Middle frontal gyrus (tissue), 1 donor: ENCODE data around the gene CETP.
"Not testable (repeated sequence)": the region's sequence is repeated elsewhere in the genome, so short reads cannot be mapped to it uniquely, and the experiment has no call there.

Experiments used
- DNase-seq: peaks from one replicate; pipeline ENCODE4 v3.0.0-alpha.2; 2015; ENCODE audit warnings: low spot score; ENCODE audit errors: extremely low spot score

CETP gene

DNA sequence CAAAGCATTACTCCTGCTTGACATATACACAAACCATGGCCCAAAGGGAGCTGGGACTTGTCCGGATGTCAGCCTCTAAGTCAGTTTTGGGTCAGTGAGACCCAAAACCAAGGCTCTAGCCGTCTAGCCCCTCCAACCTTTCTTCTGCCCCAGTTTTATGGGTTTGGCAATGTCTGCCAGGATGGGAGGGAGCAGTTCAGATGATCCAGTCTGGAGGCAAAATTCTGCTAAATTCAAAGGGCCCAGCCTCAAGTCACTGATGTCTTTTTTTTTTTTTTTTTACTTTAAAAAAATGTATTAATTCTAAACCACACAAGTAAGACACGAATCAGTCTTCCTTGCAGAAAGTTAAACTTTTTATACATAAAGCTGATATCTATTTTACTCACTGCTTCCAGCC is 36.2 kb downstream of the CETP start:
- DNase-seq = no peak

DNA sequence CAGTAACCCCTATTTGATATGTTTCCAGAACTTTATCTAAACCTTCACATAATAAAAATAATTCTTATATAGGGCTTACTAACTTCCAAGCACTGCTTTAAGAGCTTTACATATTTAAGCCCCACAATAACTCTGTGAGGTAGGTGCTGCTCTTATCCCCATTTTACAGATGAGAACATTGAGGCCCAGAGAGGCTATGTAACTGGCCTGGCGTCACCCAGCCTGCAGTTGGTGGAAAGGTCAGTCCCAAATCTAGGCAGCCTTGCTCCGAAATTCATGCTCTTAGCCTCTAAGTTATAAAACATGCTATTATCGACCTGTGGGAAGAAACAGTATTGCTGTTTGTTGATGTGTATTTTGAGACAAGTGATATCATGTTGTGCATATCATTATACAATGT is 36.6 kb downstream of the CETP start:
- DNase-seq = no peak

DNA sequence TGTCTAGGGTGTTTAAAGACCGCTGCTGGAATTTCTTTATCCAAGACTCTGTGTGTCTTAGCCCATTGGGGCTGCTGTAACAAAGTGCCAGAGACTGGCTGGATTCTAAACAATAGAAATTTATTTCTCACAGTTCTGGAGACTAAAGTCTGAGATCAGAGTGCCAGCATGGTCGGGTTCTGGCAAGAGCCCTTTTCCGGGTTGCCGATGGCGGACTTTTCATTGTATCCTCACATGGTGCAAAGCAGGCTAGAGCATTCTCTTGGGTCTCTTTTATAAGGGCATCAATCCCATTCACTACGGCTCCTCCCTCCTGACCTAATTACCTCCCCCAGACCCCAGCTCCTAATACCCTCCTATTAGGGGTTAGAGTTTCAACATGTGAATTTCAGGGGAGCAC is 37.1 kb downstream of the CETP start:
- DNase-seq = no peak

DNA sequence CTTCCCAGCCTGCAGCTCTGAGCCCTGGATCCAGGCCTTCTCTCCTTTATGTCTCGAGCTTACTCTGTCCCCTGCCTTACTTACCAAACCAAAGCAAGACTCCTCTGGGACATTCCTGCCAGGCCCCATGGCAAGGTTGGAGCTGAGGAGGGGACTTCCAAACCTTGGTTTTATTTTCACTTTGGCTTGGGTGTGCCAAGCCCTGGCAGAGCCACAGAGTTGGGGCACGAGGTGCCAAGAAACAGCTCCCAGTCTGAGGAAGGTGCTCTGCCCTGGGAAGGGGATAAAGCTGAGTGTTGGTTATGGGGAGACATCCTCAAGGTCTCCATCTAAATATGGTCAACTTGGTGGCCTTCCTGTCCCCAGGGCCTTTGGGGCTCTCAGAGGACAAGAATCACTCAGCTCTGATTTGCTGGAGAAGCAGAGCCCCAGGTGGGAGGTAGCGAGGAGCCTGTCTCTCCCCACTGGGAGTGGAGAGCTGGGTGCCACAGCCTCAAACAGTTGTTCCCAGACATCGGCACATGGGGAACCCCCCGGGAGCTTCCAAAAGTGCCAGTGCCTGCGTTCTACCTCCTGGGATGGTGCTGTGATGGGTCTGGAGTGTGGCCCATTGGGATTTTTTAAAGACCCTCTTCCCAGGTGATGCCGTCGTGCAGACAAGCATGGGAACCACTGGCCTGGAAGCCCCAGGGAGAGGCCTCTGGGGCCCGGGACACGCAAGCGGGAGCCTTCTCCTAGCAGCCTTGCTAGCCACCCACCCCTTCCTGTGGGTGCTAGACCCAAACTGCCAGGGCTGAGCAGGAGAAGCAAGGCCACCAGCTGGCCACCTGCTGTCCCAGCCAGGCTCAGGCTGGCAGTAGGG is 37.9 kb downstream of the CETP start:
- DNase-seq = no peak

DNA sequence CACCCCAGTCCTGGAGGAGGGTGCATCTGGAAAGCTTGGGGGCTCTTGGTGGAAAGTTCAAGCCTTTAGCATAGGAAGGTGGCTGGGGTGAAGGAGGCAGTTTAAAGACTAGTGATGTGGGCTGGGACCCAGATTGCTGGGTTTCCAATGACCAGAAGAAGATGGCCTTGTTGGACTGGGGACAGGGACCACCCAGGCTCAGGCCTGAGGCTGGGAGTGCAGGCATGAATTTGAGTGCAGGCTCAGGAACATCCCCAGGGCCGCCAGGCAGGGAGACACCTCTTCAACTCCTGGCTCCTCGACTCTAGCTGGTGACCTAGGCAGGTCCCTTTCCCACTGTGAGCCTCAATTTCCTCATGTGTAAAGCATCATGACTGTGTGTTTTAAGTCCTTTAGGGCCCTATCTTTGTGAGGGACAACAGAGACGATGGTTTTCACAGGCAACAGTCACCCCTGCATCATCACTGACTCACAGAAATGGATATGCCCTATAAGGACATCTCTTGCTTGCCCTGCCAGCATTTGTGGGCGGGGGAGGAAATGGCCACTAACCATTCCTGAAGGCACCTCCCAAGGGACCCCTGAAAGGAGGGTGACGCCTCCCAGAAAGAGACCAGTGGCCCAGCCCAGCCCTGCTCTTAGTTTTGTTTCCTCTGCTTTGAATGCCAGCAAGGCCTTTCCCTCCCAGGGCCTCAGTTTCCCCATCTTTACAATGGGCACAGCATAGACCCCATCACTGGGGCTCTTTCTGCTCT is 38.7 kb downstream of the CETP start:
- DNase-seq = no peak

DNA sequence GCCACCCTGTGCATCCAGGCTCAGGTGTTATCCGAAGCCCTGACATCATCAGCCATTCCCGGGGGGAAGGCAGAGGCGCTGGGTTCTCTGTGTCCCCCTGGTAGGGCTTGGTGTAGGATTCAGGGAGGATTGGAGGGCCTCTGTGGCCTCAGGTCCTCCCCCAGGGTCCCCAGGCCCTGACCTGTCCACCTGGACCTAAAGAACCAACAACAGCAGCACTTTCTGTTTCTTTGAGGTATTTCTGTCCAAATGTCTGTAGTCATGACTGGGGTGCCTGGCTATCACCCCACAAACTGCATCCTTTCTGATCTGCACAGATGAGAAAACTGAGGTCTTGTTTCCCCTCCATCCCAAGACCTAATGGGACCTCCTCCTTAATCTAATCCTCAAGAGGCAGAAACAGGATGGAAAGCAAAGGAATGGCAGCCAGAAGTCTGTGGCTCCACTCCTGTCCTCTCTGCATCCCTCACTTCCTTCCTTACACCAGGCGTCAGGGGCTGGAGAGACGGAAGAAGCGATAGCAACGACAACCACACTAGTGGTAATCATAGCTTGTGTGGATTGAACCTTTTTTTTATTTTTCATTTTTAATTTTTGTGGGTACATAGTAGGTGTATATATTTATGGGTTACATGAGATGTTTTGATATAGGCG is 39.4 kb downstream of the CETP start:
- no peak for DNase-seq

DNA sequence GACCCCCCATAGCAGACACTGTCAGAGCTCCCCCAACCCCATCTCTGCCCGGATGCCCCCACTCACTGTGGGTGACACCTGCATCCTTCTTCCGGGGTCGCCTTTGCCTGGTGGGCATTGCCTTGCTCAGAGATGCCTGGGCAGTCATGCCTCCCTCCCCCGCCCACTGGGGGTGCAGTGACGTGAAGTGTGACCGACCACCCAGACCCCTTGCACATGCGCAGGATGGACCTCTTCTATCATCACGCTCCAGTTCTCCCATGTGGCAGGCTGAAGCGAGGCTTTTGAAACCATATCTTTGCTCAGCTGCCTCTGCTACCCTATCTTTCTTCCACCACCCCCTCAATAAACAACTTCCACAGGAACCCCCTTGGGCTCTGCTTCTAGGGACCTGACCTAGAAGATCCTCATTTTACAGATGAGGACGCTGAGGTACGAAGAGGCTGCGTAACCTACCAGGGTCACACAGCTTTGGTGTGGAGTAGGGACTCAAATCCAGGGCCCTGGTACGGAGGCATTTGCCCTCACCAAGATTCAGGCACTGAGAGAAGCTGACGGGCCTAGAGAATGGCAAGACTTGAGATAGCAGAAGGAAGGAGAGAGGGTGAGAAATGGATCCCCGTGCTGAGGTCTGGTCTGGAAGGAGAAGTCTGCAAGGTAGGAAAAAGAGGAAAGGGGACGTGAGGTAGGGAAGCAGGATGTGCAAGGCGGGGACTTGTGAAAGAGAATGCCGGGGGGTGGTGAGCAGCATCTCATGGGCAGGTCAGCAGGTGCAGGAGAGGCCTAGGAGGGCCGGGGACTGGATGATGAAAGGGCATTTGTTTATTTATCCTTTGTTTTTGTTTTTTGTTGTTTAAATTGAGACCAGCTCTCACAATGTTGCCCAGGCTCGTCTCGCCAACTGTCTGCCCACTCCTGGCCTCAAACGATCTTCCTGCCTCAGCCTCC is 42.0 kb downstream of the CETP start:
- no peak for DNase-seq

DNA sequence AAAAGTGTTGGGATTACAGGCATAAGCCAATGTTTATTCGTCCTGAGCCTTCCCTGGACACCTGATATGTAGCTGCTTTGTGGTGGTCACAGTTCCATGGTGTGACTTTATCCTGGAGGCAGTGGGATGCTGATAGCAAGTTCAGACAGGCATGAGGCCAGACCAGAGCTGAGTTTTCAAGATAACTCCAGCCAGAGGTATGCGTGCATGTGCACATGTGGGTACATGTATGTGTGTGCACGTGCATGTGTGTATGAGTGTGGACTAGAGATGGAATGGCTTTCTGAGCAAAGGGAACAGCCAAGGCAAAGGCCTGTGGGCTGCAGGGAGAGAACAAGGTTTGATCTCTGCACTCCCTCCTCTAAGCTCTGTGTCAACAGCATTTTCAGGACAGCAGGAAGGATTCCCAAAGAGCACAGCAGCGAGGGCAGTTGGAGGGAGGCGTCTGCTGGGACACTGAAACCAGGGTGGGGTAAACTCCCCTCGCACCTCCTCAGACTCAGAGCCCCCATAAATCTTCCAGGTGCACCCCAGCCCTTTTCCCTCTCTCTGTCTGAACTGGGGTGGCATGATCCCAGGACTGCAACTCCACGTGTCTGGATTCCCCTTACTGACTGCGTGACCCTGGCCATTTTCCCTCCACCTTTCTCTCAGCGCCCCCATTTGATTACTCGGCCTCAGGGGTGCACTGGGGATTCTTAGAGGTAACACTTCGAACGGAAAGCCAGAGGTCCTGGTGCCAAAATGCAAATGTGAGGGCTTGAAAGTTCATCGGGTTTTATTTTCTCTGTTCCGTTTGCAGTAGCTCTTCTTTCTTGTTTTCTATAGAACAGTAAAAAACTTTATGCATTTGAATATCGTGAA is 42.9 kb downstream of the CETP start:
- DNase-seq = no peak

DNA sequence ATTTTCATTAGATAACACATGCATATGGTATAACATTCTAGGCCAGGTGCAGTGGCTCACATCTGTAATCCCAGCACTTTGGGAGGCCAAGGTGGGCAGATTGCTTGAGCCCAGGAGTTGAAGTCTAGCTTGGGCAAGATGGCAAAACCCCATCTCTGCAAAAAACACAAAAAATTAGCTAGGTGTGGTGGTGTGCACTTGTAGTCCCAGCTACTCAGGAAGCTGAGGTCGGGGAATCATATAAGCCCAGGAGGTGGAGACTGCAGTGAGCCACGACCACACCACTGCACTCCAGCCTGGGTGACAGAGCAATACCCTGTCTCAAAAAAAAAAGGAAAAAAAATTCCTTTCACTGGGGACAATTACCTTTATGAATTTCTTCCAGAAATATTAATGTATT is 43.8 kb downstream of the CETP start:
- not testable (repeated sequence) for DNase-seq

DNA sequence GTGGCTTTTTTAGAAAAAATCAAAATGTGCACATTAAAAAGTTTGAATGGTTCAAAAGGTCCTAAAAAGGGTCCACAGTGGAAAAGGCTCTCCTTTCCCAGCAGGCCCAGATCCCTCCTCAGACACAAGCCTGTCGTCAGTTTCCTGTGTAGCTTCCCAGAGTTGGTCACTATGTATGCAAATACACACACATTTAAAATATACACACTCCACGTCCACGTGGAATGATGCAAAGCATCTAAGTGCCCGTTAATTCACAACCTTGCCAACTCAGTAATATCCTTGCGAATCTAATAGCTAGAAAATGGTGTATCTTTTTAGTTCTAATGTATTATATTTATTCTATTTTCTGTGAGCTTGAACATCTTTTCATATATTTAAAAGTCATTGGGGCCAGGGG is 45.3 kb downstream of the CETP start:
- no peak for DNase-seq

DNA sequence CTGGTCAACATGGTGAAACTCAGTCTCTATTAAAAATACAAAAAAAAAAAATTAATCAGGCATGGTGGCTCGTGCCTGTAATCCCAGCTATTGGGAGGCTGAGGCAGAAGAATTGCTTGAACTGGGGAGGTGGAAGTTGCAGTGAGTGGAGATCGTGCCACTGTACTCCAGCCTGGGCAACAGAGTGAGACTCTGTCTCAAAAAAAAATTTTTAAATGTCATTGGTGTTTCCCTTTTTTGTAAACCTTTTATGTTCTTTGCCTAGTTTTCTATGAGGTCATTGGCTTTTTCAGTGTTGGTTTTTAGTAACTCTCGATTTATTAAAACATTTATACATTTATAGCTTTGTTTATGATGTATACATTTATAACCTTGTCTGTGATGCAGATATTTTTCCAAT is 45.8 kb downstream of the CETP start:
- no peak for DNase-seq

DNA sequence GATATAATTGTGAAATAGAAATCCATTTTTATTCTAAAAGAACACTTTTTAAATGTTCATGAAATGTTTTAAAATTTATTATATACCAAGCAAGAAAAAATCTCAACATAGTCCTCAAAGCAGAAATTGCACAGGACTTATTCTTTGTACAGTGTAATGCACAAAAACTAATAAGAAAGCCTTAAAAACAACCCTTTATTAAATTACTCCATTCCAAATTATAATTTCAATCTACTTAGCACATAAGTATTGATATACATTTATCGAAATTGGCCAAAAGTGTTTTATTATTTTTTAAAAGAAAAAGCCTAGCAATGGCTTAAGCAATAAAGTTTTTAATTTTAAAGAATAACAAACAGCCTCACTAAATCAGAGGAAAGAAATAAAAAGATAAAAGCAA is 46.7 kb downstream of the CETP start:
- no peak for DNase-seq

DNA sequence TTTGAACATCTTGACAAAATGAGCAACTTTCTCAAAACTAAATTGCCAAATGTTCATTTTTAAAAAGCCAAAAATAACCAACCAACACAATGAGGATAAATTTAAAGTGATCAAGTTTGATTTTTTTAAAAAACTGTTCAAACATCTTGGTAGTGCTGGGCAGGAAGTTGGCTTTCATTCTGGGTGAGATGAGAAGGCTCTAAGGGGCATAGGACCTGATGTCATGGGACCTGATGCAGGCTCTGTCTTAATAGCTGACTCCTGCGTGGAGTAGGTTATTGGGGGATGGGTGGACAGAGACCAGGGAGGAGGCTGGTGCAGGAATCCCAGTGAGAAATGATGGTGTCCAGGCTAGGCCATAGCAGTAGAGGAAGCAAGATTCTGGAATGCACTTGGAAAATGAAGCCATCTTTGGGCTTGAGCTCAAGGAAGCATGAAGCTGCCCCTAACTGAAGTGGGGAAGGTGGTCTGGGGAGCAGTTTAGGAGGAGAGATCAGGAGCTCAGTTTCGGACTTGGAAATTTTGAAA is 48.0 kb downstream of the CETP start:
- no peak for DNase-seq

DNA sequence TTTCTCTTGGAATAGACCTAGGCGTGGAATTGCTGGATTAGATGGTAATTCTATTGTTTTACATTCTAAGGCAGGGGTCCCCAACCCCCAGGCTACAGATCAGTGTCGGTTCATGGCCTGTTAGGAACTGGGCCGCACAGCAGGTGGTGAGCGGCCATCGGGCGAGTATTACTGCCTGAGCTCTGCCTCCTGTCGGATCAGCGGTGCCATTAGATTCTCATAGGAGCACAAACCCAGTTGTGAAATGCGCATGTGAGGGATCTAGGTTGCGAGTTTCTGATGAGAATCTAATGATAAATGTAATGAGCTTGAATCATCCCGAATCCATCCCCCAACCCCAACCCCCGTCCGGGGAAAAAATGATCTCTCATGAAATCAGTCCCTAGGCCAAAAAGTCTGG is 50.6 kb downstream of the CETP start:
- DNase-seq = no peak

DNA sequence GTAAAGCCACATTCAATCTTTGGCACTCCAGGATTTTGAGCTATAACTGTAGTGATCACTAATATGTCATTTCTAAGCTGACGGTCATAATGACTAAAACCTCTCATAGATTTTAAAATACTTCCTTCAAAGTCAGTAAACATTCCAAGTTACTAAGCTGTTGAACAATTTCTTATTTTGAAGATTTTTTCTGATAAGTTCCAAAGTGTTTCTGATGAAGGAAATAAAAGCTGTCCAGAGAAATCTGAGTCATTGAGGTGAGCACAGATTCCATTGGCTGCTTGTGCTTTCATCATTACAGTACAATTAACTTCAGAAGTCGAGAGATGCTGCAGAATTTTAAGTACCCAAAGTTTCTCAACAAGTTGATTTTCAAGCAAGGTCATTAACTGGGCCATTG is 51.5 kb downstream of the CETP start:
- no peak for DNase-seq

DNA sequence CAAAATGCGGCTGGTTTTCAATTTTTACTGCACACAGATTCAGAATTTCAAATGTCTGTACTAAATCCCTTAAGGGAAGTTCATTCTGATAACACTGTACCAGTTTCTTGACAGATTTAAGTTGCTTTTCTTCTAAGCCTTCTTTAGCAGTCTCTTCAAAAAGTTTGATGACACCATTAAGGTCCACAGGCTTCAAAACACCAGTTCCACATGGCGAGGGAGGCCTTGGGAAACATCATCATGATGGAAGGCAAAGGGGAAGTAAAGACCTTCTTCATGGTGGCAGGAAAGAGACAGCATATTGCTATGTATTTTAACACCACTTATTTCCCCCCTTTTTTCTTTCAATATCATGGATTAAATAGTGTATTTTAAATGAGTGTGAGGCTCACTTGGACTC is 52.2 kb downstream of the CETP start:
- DNase-seq = no peak

DNA sequence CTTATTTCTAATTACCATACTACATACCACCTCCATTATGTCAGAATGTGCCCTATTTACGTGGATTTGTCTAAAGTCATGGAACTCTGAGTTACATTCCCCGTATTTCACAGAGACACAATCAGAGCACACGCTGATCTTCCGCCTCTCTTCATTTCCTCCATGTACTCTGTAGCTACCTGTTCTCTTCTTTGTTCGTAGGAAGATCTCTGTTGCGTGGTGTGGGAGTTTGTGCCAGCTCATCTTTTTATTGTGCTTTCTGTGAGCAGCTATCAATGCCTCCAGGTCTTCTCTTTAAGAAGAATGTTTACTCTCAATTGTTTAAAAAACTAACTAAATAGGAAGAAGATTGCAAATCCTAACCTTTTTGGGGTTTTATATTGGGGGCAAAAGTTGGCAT is 54.6 kb downstream of the CETP start:
- no peak for DNase-seq

DNA sequence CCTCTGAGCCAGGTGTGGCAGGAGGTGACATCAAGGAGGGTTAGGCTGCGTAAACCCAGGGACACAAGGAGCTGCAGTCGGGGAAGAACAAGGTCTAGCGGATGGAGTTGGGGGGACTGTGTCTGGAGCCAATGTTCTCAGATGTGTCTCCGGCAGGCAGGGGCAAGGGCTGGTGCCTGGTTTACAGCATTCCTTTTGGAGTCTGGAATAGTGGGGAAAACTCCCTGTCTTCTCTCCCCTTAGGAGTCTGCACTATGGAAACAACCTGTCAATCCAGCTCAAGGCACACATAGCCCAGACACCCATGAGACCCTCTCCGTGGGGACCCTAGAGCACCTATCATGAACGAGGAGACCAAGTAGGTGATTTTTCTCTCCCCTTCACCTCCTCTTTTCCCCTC is 55.1 kb downstream of the CETP start:
- DNase-seq = no peak

DNA sequence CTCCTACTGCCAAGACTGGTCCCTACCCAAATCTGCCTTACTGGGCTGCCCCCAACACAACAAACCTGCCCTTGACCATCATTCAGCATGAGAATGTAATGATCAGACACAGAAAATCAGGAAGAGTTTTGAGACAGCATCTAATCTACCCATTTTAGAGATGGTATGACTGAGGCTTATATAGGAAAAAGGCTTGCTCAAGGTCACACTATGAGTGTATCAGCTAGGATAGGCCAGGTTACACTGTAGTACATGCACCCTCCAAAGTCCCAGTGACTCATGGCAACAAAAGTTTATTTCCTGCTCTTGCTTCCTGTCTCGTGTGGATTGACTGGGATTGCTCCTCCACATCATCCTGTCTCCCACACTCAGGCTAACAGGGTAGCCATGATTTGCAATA is 55.5 kb downstream of the CETP start:
- DNase-seq = no peak

DNA sequence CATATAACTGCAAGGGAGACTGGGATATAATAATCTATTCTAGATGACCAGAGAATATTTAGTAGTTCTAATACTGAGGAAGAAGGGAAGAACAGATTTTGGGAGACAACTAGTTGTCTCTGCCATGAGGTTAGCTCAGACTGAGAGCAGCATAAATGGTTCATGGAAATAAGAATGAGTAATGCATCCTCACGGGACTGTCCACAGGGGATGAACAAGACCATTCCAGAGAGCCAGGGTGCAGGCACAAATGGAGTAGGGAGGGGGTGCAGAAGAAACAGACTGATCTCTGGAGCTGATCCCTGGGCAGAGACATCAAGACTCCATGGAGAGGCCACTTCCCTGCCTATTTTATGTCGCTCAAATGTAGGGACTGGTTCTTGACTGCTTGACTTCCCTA is 58.0 kb downstream of the CETP start:
- DNase-seq = no peak
